VCaP (cell line): ENCODE results near the gene PIP4K2A.
A peak's percentile ranks its signal among the peaks of the same experiment; 100 is the strongest.

ENCODE experiments used
- H3K27ac ChIP-seq: fragments of 450-650 bp; 2 replicates; pipeline ENCODE4 v1.5.1; 2017
- CTCF ChIP-seq: fragments of 450-650 bp; conservative IDR thresholded peaks from 2 replicates; pipeline ENCODE4 v1.5.1; 2017; ENCODE audit warnings: mild to moderate bottlenecking, moderate library complexity

Gene PIP4K2A

GRCh38 chr10:22617516-22617915, 96.9 kb downstream of the PIP4K2A start:
- H3K27ac ChIP-seq = no peak overlapping the region
- TF ChIP-seq CTCF = no peak

GRCh38 chr10:22617051-22617450, 97.3 kb downstream of the PIP4K2A start:
- H3K27ac ChIP-seq = no peak overlapping the region
- TF ChIP-seq CTCF = no peak

- no peak for TF ChIP-seq CTCF
- H3K27ac ChIP-seq = peak overlapping the region; percentile 58
These were observed 98.4 kb downstream of the PIP4K2A start for GRCh38 chr10:22615819-22616499.

- no peak for TF ChIP-seq CTCF
- H3K27ac ChIP-seq = peak overlapping the region; percentile 58
These were observed 99.3 kb downstream of the PIP4K2A start for GRCh38 chr10:22615101-22615500.

GRCh38 chr10:22613011-22613410, 101.4 kb downstream of the PIP4K2A start:
- no peak for TF ChIP-seq CTCF
- H3K27ac ChIP-seq = no peak overlapping the region

- no peak overlapping the region for H3K27ac ChIP-seq
- TF ChIP-seq CTCF = no peak
These were observed 102.1 kb downstream of the PIP4K2A start for GRCh38 chr10:22612318-22612717.

- no peak overlapping the region for H3K27ac ChIP-seq
- TF ChIP-seq CTCF = no peak
These were observed 102.8 kb downstream of the PIP4K2A start for GRCh38 chr10:22611425-22612115.
